SHP77 treated with DMSO at 0.1 percent for 48 hours (cell line): Measurements from ENCODE around the gene TMCC3.
"Not testable (repeated sequence)": the region's sequence is repeated elsewhere in the genome, so short reads cannot be mapped to it uniquely, and the experiment has no call there.

Source experiments
- DNase-seq: peaks from one replicate; lab custom pipeline; 2025; lab: John Stamatoyannopoulos, UW

The TMCC3 gene, protein sequence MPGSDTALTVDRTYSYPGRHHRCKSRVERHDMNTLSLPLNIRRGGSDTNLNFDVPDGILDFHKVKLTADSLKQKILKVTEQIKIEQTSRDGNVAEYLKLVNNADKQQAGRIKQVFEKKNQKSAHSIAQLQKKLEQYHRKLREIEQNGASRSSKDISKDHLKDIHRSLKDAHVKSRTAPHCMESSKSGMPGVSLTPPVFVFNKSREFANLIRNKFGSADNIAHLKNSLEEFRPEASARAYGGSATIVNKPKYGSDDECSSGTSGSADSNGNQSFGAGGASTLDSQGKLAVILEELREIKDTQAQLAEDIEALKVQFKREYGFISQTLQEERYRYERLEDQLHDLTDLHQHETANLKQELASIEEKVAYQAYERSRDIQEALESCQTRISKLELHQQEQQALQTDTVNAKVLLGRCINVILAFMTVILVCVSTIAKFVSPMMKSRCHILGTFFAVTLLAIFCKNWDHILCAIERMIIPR

DNA sequence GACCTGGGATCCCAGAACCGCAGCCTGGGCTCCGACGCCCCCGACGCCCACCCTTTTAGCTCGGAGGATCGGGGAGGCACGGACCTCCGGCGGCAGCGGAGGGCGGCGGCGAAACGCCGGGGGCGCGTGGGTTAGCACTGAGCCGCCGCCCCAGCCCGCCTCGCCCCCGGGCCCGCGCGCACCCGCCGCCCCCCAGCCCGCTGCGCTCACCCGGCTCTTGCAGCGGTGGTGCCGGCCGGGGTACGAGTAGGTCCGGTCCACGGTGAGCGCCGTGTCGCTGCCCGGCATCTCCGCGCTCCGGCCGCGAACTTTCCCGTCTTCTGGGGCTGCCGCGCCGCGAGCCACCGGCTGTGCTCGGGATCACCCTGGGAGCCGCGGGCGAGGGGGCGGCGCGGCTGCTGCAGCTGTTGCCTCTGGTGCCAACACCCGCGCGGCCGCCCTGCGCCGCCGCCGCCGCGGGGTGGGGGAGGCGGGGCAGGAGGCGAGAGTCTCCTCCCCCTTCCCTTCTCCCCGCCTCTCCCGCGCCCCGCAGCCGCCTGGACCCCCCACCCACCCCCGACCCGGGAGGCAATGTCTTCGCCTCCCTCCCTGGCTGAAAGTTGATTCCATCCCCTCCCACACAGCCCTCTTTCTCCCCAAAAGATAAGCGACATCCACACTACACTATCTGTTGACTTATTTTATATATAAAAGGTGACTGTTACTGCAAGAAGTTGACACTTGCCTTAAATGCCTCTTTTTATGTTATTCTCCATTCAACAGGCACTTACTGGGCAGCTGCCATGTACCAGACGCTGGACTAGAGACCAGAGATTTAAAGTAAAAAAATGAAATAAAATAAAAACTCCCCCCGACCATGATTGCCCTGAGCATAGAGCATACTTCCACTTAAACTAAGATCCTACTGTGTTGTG, at the start of gene TMCC3:
Gene TMCC3 (minus strand): TSS at position 415 of the 914 bp plus-strand sequence. CDS start 127 bp downstream, at position 288.
- no peak for DNase-seq

DNA sequence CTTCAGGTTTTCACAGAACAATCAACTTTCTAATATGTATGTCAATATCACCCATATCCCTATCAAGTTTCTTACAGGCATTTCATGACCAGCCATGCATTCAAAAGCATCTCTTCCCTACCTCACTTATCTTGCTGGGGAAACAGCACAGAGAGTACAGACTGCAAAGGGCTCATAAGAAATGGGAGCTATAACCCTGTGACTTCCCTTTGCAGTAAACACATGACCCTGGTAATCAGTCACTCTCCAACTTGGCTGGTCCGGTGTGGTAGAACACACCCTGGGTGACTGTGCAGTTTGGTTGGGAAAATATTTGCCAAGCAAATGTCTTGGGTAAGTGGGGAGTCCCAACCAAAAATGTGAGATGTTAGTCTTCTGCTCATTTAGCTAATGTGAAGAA, 49.4 kb upstream of the TMCC3 start:
- DNase-seq = no peak

DNA sequence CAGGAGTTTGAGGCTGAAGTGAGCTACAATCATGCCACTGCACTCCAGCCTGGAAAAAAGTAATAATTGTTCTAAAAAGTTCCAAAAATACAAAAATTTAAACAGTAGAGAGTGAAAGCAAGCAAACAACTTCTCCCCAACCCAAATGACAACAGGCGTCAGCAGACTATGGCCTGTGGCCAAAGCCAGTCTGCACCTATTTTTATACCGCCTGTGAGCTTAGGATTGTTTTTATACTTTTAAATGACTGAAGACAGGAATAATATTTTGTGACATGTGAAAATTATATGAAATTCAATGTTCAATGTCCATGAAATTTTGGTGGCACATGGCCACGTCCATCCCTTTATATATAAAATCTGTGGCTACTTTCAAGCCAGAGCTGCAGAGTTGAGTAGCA, 48.2 kb upstream of the TMCC3 start:
- no peak for DNase-seq

DNA sequence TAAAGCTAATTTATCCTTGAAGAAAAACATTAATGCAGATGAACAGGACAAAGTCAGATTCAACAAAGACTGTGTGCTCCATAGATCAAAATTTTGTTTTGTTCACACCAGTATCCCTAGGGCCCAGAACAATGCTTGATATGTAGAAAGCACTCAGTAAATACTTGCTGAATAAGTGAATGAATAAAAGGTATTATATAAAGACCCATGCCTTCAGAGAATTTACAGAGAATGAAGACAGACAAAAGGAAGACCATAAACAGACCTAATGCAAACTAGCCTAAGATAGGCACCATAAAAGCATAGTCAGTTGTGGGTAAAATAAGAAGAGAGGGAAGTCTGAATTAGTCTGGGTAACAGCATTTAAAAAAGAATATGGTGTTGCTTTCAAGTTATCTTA, 47.3 kb upstream of the TMCC3 start:
- DNase-seq = no peak

DNA sequence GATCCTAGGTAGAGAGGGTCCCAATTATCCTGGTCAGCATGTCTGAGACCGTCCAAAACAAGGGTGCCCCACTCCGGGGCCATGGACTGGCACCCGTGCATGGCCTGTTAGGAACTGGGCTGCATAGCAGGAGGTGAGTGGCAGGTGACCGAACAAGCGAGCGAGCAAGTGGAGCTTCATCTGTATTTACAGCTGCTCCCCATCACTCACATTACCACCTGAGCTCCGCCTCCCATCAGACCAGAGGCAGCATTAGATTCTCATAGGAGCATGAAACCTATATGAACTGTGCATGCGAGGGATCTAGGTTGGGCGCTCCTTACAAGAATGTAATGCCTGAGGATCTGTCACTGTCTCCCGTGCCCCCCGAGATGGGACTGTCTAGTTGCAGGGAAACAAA, 44.4 kb upstream of the TMCC3 start:
- no peak for DNase-seq

DNA sequence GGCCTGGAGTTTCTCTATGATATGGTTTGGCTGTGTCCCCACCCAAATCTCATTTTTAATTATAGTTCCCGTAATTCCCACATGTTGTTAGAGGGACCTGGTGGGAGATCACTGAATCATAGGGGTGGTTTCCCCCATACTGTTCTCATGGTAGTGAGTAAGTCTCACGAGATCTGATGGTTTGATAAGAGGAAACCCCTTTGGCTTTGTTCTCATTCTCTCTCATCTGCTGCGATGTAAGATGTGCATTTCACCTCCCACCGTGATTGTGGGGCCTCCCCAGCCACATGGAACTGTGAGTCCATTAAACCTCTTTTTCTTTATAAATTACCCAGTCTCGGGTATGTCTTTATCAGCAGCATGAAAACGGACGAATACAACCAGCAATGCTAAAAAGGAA, 42.5 kb upstream of the TMCC3 start:
- DNase-seq = not testable (repeated sequence)

DNA sequence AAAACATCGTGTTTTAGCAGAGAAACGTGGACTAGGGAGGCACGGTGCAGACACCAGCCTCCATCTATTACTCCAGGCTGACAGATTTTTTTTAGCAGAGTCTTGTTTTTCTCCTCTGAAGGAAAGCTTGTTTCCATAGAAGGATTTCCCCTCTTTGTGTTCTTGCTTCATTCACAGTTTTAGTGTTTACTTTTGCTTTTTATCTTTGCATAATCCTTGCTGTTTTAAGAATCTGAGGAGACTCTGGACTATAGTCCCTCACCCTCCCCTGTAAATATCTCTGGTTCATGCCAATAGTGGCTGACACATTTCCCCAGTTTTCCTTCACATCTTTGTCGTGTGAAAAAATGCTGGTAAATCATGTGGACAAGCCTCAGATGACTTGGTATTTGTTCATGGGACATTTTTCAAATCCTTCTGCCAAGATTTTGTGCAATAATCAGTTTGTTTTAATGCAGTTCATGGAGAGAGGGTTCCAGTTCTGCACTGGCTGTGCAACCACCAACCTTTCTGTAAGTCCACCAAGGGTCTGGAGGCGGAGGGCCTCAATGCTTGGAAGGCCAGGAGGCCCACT, 39.9 kb upstream of the TMCC3 start:
- no peak for DNase-seq

DNA sequence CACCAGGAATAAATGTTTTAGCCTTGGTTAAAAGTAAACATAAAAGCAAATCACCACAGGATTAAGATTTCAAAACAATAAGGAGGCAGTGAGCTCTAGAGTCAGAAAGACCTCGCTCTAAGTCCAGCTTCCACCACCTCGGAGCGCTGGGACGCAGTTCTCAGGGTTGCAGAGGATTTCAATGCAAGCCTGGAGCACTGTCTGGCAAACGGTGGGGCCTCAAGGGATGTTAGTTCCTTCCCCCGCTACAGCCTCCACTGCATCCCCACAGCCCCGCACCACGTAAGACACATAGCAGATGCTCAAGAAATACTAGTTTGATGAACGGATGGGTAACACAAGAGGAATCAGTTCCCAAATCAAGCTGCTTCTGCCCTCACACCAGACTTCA, 39.3 kb upstream of the TMCC3 start:
- no peak for DNase-seq

DNA sequence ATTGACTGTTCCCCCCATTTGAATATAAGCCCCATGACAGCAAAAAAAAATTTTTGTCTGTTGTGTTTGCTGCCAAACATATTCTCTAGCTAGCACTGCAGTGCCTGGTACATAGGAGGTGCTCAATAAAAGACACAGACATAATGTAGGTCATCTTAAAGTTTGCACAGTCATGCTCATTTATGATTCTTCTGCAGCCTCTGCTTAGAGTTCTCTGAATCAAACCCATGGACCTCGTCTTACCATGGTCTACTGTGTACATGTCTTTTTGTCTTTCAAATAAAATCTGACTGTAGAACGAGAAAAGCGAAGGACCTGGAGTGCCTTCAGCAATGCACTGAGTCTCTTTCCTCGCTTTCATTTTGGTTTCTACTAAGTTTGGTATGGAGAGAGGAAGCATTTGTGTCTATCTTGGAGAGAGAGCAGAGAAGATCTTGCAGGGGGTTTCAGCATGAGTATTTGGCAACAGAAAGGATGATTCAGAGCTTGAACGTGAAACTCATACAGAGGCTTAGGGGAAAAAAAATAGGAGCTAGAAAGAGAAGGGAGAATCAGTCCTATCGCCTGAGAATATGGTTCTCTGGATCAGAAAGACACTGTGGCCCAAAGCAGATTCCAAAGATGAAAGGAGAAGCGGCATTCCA, 38.8 kb upstream of the TMCC3 start:
- DNase-seq = no peak

DNA sequence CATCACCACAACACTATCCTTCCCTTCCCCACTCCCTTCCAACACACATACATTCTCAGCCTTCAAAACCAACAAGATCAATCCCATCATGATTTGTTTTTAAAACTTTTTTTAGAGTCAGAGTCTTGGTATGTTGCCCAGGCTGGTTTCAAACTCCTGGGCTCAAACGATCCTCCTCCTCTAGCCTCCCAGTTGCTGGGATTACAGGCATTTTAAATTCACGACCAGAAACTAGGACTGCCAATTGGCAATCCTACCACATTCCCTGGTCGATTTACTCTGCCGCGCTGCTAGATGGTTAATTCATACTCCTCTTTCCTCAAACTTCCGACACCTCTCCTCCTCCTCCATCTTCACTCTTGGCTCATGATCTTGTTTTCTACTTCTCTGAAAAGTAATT, 37.5 kb upstream of the TMCC3 start:
- no peak for DNase-seq

DNA sequence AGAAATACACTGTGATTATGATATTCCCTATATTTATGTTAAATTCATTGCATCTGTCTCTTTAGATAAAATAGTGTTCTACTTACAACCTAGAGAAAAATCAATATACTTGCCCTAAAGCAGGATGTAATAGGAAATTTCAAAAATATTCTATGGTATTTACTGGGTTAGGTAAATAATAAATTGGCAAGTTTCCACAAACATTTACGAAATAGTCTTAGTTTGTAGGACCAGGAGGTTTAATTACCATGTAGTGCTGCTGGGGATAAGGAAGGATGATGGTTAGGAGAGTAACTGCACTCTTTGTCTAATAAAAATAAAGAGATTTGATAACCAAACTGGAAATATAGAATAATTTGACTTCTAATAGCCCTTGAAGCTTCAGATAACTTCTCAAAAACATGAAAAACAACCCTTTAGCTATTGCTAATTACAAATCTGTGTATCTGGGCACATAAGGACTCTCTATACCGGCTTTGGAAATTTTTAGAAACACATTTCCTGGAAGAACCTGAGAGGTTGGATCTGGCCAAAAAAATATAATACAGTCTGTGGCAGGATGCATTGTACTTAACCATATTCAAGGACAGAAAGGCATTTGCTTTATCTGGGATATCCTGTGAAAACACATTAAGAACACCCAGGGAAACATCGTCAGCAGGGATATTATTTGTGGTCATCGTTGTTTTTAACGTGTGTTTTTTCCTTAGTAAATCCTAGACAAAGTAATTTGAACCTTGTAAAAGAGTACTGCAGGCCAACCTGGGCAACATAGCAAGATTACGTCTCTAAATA, 36.7 kb upstream of the TMCC3 start:
- no peak for DNase-seq

DNA sequence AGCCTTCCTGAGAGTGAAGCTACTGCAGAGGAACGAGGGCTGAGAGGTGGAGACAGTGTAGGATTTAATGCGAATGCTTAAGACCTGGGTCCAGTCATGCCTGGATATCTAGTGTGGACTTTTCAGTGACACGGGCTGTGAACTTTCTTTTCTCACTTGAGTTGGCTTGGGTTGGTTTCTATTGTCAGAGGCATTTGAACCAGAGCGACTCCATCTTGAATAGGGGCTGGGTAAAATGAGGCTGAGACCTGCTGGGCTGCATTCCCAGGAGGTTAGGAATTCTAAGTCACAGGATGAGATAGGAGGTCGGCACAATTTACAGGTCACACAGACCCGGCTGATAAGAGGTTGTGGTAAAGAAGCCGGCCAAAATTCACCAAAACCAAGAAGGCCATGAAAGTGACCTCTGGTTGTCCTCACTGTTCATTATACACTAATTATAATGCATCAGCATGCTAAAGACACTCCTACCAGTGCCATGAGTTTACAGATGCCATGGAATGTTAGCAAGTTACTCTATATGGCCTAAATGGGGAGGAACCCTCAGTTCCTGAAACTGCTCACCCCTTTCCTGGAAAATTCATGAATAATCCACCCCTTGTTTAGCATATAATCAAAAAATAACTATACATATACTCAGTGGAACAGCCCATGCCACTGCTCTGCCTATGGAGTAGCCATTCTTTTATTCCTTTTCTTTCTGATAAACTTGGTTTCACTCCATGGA, 34.2 kb upstream of the TMCC3 start:
- no peak for DNase-seq

DNA sequence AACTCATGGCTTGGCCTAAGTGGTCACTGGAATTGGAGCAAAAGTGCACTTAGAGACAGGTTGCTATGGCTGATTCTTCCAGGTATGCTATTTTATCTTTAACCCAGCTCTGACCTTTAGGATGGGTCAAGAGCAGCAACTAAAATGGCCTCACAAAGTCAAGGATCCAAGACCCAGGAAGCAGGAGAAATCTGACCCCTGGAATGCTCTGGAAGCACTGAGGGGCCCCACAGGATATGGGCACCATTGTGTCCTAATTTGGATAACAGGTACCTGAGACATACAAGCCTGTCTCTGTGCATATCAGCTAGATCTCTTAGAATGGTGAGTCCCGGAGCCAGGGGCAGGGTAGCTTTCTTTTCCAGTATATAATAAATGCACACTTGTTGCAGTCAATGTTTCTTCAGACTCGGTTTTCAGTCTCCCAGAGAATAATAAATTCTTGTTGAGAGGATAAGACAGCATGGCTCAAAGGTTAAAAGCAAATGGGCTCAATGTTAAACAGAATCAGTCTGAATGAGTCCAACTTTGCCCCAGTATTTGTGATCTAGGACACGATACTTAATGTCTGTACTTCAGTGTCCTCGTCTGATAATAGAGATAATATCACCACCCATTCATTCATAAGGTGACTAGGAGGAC, 29.3 kb upstream of the TMCC3 start:
- no peak for DNase-seq

DNA sequence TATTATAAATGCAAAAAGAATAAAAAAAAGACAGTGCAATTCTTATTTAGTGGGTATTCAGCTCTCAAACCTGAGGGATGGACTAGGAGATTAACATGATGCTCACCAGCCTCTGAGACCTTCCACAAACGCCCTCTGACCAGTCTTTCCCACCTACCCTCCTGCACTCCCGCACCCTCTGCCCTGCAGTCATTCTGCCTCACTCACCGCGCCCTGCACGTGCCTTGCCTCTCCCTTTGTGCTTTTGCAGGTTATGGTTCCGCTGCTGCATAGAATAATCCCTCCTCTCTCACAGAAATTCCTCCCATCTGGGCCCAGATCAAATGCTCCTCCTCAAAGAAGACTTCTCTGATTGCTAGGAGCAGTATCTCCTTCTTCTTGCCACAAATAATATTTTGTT, 28.5 kb upstream of the TMCC3 start:
- DNase-seq = no peak

DNA sequence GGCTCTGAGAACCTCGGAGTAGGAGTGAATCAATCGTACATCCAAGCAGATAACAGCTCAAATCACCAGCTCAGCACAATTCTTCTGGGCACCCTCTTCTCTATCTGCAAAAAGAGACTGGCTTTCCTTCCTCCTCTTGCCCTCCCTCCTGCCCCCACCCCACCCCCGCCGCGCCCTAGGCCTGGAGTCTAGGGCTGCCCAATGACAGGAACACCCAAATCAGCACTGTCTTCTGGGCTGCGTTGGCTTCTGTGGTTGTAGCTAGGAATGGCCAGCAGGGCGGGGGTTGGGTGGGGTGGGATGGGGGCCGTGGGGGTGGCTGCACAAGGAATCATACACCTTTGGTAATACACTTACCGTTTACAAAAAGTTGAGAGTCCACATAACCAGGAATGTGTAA, 28.0 kb upstream of the TMCC3 start:
- no peak for DNase-seq

DNA sequence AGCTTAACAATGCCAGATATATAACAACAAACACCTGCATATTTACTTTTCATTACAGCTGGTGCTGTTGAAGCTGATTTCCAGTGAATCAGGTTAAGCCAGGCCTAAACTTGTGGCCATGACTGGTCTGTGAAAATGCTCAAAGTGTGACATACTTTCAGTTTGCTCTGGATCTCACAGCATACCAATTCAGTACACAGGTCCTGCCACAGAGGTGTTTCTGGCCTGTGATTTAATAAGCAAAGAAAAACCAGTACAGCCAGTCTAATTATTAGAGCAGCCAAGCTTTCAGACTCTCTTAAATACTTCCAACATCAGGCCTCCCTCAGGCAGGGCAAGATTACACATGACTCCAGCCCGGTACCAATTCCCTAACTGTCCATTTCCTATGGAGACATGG, 27.4 kb upstream of the TMCC3 start:
- DNase-seq = no peak

DNA sequence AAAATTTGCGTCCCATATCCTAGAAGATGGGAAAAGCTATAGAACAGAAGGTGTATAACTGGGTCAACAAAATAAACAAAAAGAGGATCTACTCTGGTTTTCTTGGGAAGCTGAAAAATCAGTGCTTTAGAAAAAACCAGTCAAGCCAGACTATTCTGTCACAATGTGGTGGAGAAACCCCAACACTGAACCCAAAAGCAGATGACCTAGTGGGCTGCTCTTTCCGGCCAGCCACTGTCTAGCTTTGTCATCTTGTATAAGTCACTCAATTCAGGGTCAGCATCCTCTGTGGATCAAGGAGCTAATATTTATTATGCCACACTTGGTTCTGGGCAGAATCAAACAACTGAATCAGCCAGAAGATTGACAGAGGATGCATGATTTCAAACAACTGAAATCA, 26.6 kb upstream of the TMCC3 start:
- DNase-seq = no peak

DNA sequence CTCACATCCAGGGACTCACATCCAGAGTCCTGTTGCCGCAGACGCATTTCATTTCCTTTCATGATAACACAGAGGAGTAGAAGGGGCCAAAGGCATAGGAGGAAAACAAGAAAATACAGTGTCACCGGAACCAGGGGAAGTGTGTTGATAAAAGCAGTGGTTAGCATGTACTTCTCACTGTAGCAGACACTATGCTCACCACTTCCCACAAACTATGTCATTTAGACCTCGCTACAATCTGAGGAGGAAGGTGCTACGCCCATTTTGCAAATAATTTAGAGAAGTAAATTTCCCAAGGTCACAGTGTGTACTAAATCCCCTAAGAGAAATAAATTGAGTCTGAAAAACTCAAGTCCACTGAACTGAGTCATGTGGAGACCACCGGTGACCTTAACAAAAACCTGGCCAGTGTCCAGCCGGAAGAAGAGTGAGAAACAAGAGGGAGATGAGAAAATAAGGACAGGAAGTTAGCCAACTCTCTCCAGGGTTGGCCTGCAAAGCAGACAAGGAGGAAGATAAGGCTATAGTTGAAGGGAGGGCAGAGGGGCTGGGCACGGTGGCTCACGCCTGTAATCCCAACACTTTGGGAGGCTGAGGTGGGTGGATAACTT, 25.8 kb upstream of the TMCC3 start:
- no peak for DNase-seq

DNA sequence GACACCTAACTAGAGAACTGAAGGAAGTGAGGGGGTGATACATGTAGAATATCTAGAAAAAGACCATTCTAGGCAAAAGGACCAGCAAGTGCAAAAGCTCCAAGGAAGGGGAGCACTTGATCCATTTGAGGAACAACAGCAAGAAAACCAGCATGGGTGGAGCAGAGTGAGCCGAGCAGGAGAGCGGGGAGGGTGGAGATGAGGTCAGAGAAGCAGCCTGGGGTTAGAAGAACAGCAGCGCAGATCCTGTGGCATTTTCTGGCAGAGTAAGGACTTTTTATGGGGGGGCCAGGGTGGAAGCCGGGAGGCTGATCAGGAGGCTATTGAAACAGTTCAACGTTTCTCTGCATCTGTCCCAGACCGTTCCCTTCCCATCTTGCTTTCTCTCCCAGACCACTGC, 24.5 kb upstream of the TMCC3 start:
- DNase-seq = no peak

DNA sequence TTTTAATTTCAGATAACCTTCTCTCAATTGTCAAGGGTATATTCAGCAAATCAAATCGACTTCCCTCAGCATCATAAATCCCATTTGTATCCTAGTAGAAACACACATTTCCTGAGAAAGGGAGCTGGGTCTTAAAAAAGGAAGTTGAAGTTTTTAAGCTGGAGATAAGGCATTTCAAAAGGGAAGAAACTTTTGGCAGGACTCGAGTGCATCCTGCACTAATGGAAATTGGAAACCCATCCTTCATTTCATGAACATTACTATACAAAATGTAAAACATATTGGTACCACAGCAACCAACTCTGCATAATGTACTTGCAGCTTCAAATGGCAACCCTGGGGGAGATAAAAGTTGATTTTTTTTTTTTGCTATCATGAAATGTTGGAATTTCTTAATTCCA, 23.7 kb upstream of the TMCC3 start:
- no peak for DNase-seq
